K562 (cell line): ENCODE data around the gene IGF1R. TPM values are rescaled to one million over a fixed set of nuclear protein-coding genes. Genes with fewer than 3 reads are reported as not detected.

Experiments
- CBFA2T2 ChIP-seq: fragments of 450-650 bp; conservative IDR thresholded peaks from 2 replicates; pipeline ENCODE4 v1.6.1; 2017; ENCODE audit warnings: mild to moderate bottlenecking
- CREB1 ChIP-seq, 2 experiments: sonication (generic) in 1 of 2; formaldehyde crosslinking in 1 of 2; IDR thresholded peaks; 2 replicates each; pipeline versions ENCODE4 v1.6.1 to v1.8.0; 2012 to 2022; ENCODE audit warnings: inconsistent platforms in 1 of 2, mild to moderate bottlenecking in 1 of 2, missing genetic modification reagents in 1 of 2, moderate library complexity in 1 of 2
- FOXP1 ChIP-seq: sonication (generic); formaldehyde crosslinking; IDR thresholded peaks from 2 replicates; pipeline ENCODE4 v1.8.0; 2022; ENCODE audit warnings: mild to moderate bottlenecking, missing genetic modification reagents
- MTA3 ChIP-seq: fragments of 450-650 bp; formaldehyde crosslinking; IDR thresholded peaks from 2 replicates; pipeline ENCODE4 v1.6.1; 2017; ENCODE audit warnings: mild to moderate bottlenecking, borderline replicate concordance
- RBFOX2 ChIP-seq: fragments of 200-400 bp; formaldehyde crosslinking; IDR thresholded peaks from 2 replicates; pipeline ENCODE4 v1.6.1; 2017; ENCODE audit warnings: low read depth, mild to moderate bottlenecking, low read length, moderate library complexity
- YBX1 ChIP-seq: fragments of 450-650 bp; IDR thresholded peaks from 2 replicates; pipeline ENCODE4 v1.7.1; 2016; ENCODE audit warnings: mild to moderate bottlenecking
- ZNF263 ChIP-seq: sonication (generic); formaldehyde crosslinking; IDR thresholded peaks from 2 replicates; pipeline ENCODE4 v1.8.0; 2022; ENCODE audit warnings: mild to moderate bottlenecking, missing genetic modification reagents, borderline replicate concordance
- ZNF431 ChIP-seq: sonication (generic); formaldehyde crosslinking; IDR thresholded peaks from 2 replicates; pipeline ENCODE4 v1.8.0; 2022; ENCODE audit warnings: mild to moderate bottlenecking, missing genetic modification reagents
- polyA plus RNA-seq, 8 experiments: library from polyadenylated mRNA; depleted of rRNA in 4 of 8; stranded (reverse) in 5 of 8; unstranded in 3 of 8; fragments of >200 nt; fragmentation: Nextera tagmentation in 2 of 8; fragmentation: Illumina TruSeq in 1 of 8; extraction: Ambion mirVana in 2 of 8; extraction: Trizol in 1 of 8; gene quantifications; 2 replicates each; pipeline versions ENCODE4 v1.2.1 to v1.2.3, GENCODE V29; 2011 to 2014; ENCODE audit warnings: inconsistent platforms in 1 of 8, missing spikeins in 1 of 8
- total RNA-seq, 7 experiments: library from RNA; depleted of rRNA in 6 of 7; stranded (reverse); fragments of >200 nt in 6 of 7; fragmentation: Illumina TruSeq in 2 of 7; extraction: Trizol in 2 of 7; gene quantifications; 2 replicates each; pipeline versions ENCODE4 v1.2.1 to v1.2.3, GENCODE V29; 2011 to 2021; ENCODE audit warnings: low replicate concordance in 1 of 7
- TF ChIP-seq, protein P1 (sequence below): fragments of 450-650 bp; IDR thresholded peaks from 2 replicates; pipeline ENCODE4 v1.6.1; 2016; ENCODE audit warnings: missing biosample characterization, missing genetic modification characterization
- TF ChIP-seq, protein P2 (sequence below), 2 experiments: fragments of 450-650 bp; conservative IDR thresholded peaks; 2 replicates each; pipeline ENCODE4 v1.6.1; 2017; ENCODE audit warnings: mild to moderate bottlenecking in 2 of 2, moderate library complexity in 2 of 2
- TF ChIP-seq, protein P3 (sequence below): fragments of 450-650 bp; formaldehyde crosslinking; IDR thresholded peaks from 2 replicates; pipeline ENCODE4 v1.4.0; 2020; ENCODE audit warnings: mild to moderate bottlenecking, mixed read lengths

IGF1R gene
- total and polyA plus RNA-seq, 9 of the 15 experiments (the other 6 are each of a cell fraction or from before 2014, with no cell fraction given), result 0.35 to 8.0 (median 1.6) TPM

DNA sequence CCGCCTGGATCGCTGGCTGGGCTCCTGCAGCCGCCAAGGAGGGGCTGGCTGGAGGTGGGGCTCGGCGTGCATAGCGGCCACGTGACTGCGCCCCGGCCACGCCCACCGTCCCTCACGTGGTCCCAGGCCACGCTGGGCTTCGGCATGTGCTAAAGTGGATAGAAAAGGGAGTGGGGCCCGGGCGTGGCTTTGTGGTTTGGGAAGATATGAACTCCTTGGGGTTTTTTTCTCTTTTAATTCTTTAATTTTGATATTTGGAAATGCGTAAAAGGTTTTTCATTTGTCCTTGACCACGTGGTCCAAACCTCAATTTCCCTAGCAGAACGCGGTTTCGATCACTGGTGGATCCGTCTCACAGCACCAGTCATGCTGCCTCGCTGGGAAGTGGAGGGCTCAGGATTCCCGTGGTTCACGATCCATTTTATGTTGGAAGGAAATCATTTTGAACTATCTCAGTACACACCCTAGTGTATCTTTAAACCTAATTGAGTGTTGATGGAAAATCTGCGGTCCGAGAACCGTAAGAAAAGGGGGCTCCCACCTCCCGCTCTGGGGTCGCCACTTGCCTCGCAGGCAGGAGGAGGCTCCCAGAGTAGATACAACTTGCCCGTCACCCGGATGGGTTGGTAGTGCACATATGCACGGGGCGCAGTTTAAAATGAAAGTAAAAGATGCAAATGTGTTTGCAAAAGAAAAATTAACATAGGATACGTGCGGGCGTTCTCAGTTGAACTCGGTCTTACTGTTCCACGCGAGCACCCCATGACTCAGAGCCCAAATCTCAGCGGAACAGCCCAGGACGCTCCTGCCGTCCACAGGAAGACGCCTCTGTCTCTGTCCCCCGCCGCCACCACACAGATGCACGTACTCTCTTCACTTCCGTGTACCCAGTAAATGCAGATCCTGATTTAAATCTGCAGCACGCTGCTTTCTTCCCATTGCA, 217.3 kb downstream of the IGF1R start (continued):
- TF ChIP-seq CREB1 (IDR thresholded peaks at IDR 0.05) (no peak), CREB1 (CRISPR knock-in tag; IDR thresholded peaks at IDR 0.05) (peak; percentile 66; the same call in 1 of the 2 replicates), RBFOX2 (peak; percentile 44), ZNF263 (CRISPR knock-in tag) (peak; percentile 51; the same call in 1 of the 2 replicates), CBFA2T2 (peak; percentile 85), ZNF431 (CRISPR knock-in tag) (peak; percentile 73; the same call in 1 of the 2 replicates), FOXP1 (CRISPR knock-in tag) (peak; percentile 90), MTA3 (no peak), YBX1 (no peak)
- TF ChIP-seq, protein P1, sequence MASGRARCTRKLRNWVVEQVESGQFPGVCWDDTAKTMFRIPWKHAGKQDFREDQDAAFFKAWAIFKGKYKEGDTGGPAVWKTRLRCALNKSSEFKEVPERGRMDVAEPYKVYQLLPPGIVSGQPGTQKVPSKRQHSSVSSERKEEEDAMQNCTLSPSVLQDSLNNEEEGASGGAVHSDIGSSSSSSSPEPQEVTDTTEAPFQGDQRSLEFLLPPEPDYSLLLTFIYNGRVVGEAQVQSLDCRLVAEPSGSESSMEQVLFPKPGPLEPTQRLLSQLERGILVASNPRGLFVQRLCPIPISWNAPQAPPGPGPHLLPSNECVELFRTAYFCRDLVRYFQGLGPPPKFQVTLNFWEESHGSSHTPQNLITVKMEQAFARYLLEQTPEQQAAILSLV (tag), result no peak
- TF ChIP-seq, protein P2, sequence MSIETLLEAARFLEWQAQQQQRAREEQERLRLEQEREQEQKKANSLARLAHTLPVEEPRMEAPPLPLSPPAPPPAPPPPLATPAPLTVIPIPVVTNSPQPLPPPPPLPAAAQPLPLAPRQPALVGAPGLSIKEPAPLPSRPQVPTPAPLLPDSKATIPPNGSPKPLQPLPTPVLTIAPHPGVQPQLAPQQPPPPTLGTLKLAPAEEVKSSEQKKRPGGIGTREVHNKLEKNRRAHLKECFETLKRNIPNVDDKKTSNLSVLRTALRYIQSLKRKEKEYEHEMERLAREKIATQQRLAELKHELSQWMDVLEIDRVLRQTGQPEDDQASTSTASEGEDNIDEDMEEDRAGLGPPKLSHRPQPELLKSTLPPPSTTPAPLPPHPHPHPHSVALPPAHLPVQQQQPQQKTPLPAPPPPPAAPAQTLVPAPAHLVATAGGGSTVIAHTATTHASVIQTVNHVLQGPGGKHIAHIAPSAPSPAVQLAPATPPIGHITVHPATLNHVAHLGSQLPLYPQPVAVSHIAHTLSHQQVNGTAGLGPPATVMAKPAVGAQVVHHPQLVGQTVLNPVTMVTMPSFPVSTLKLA (conservative IDR thresholded peaks at IDR 0.05), result peak; percentile 87 to 89
- TF ChIP-seq, protein P3, sequence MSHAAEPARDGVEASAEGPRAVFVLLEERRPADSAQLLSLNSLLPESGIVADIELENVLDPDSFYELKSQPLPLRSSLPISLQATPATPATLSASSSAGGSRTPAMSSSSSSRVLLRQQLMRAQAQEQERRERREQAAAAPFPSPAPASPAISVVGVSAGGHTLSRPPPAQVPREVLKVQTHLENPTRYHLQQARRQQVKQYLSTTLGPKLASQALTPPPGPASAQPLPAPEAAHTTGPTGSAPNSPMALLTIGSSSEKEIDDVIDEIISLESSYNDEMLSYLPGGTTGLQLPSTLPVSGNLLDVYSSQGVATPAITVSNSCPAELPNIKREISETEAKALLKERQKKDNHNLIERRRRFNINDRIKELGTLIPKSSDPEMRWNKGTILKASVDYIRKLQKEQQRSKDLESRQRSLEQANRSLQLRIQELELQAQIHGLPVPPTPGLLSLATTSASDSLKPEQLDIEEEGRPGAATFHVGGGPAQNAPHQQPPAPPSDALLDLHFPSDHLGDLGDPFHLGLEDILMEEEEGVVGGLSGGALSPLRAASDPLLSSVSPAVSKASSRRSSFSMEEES (CRISPR knock-in tag), result peak; percentile 91
